H1 (cell line): Measurements from ENCODE around the gene PBX1. TPM values are rescaled to one million over a fixed set of nuclear protein-coding genes. Genes with fewer than 3 reads are reported as not detected.

Experiments
- CTCF ChIA-PET: fragments of 300-600 bp; sonication (Branson Sonifier 250); formaldehyde crosslinking; loops from one replicate; lab custom pipeline; 2021; ENCODE audit not compliant: partially characterized antibody; lab: Charles Lee
- POLR2A ChIA-PET: fragments of 300-600 bp; sonication (Branson Sonifier 250); formaldehyde crosslinking; loops from one replicate; lab custom pipeline; 2021; ENCODE audit warnings: inconsistent platforms; ENCODE audit not compliant: partially characterized antibody; lab: Charles Lee
- DNase-seq, 2 experiments: peaks; one replicate each; pipeline versions ENCODE4 v3.0.0 to v3.0.0-alpha.2; 2010 to 2022; ENCODE audit warnings: low spot score in 2 of 2, low read depth in 1 of 2, mixed read lengths in 1 of 2
- FAIRE-seq: peaks from 2 replicates; lab custom pipeline; 2011; peaks lifted over from hg19 to GRCh38; lab: Jason Lieb, UNC
- H2AFZ ChIP-seq: 2 replicates; pipeline ENCODE4 v1.8.1; 2012; ENCODE audit warnings: low read length, inconsistent platforms
- H2AK5ac ChIP-seq: 2 replicates; pipeline ENCODE4 v1.6.1; 2013; ENCODE audit warnings: low read depth, low read length
- H2BK120ac ChIP-seq: replicated peaks from 2 replicates; pipeline ENCODE3; 2013; ENCODE audit warnings: low read depth, low read length, inconsistent platforms
- H2BK12ac ChIP-seq: 2 replicates; pipeline ENCODE4 v1.6.1; 2013; ENCODE audit warnings: low read depth, low read length
- H2BK15ac ChIP-seq: 2 replicates; pipeline ENCODE4 v1.6.1; 2013; ENCODE audit warnings: low read length
- H2BK20ac ChIP-seq: 2 replicates; pipeline ENCODE4 v1.6.1; 2013; ENCODE audit warnings: low read length
- H2BK5ac ChIP-seq: 2 replicates; pipeline ENCODE4 v1.6.1; 2013; ENCODE audit warnings: low read depth, low read length
- H3K14ac ChIP-seq: 2 replicates; pipeline ENCODE4 v1.6.1; 2013; ENCODE audit warnings: inconsistent platforms; ENCODE audit not compliant: insufficient read length
- H3K18ac ChIP-seq: 2 replicates; pipeline ENCODE4 v1.6.1; 2013; ENCODE audit warnings: low read length; ENCODE audit errors: extremely low read depth
- H3K23ac ChIP-seq: 2 replicates; pipeline ENCODE4 v1.6.1; 2013; ENCODE audit warnings: inconsistent platforms; ENCODE audit not compliant: insufficient read length
- H3K23me2 ChIP-seq: 2 replicates; pipeline ENCODE4 v1.6.1; 2013; ENCODE audit warnings: low read depth, low read length
- H3K27ac ChIP-seq: 2 replicates; pipeline ENCODE4 v1.6.1; 2011; ENCODE audit warnings: low read depth, low read length, inconsistent platforms
- H3K27me3 ChIP-seq, 4 experiments: replicated peaks in 1 of 4; 1 replicate in 1 of 4; 2 replicates in 3 of 4; pipeline versions ENCODE4 v1.6.1 to v1.8.1; 2011 to 2013; ENCODE audit warnings: low read length in 3 of 4, mild to moderate bottlenecking in 3 of 4, inconsistent platforms in 2 of 4, mixed read lengths in 2 of 4, moderate library complexity in 1 of 4; ENCODE audit not compliant: control insufficient read depth in 3 of 4, insufficient read depth in 3 of 4; ENCODE audit errors: extremely low read depth in 1 of 4
- H3K36me3 ChIP-seq, 4 experiments: 2 replicates each; pipeline versions ENCODE4 v1.6.1 to v1.8.1; 2011 to 2013; ENCODE audit warnings: mild to moderate bottlenecking in 4 of 4, low read length in 3 of 4, moderate library complexity in 2 of 4, control low read depth in 1 of 4, inconsistent platforms in 1 of 4; ENCODE audit not compliant: insufficient read depth in 4 of 4, control insufficient read depth in 2 of 4
- H3K4ac ChIP-seq: replicated peaks from 2 replicates; pipeline ENCODE3; 2013; ENCODE audit warnings: low read length, low read depth, mixed read lengths, inconsistent platforms; ENCODE audit not compliant: insufficient read length
- H3K4me1 ChIP-seq, 4 experiments: replicated peaks in 1 of 4; 1 replicate in 1 of 4; 2 replicates in 3 of 4; pipeline versions ENCODE4 v1.6.1 to v1.8.1; 2011 to 2013; ENCODE audit warnings: low read length in 3 of 4, inconsistent platforms in 2 of 4, mixed read lengths in 1 of 4; ENCODE audit not compliant: insufficient read depth in 4 of 4, control insufficient read depth in 3 of 4
- H3K4me2 ChIP-seq, 2 experiments: 2 replicates each; pipeline versions ENCODE4 v1.6.1 to v1.8.1; 2011 to 2013; ENCODE audit warnings: low read depth in 2 of 2, low read length in 2 of 2, control low read depth in 1 of 2, inconsistent platforms in 1 of 2, mild to moderate bottlenecking in 1 of 2; ENCODE audit not compliant: insufficient read depth in 1 of 2
- H3K4me3 ChIP-seq, 4 experiments: fragments of 200-600, 300-600 bp in 1 of 4; sonication (generic), shearing (Covaris generic), sonication (Bioruptor Twin) in 1 of 4; 2 replicates each; pipeline versions ENCODE4 v1.5.1 to v1.8.1; 2011 to 2016; ENCODE audit warnings: low read length in 4 of 4, low read depth in 3 of 4, control low read depth in 2 of 4, inconsistent platforms in 2 of 4, mild to moderate bottlenecking in 2 of 4, mixed read lengths in 1 of 4, moderate library complexity in 1 of 4; ENCODE audit not compliant: insufficient read depth in 2 of 4; ENCODE audit errors: extremely low read depth in 1 of 4
- H3K56ac ChIP-seq: replicated peaks from 2 replicates; pipeline ENCODE3; 2013; ENCODE audit warnings: low read depth, mild to moderate bottlenecking, mixed read lengths, low read length, inconsistent platforms; ENCODE audit not compliant: insufficient read length
- H3K79me1 ChIP-seq: 2 replicates; pipeline ENCODE4 v1.6.1; 2013; ENCODE audit warnings: low read depth, low read length, control low read depth
- H3K79me2 ChIP-seq, 2 experiments: 2 replicates each; pipeline versions ENCODE4 v1.6.1 to v1.8.1; 2012 to 2013; ENCODE audit warnings: low read length in 2 of 2, mild to moderate bottlenecking in 2 of 2, inconsistent platforms in 1 of 2; ENCODE audit not compliant: insufficient read depth in 2 of 2, control insufficient read depth in 1 of 2
- H3K9ac ChIP-seq, 4 experiments: replicated peaks in 1 of 4; 1 replicate in 1 of 4; 2 replicates in 3 of 4; pipeline versions ENCODE4 v1.6.1 to v1.8.1; 2011 to 2013; ENCODE audit warnings: low read depth in 3 of 4, low read length in 3 of 4, control low read depth in 2 of 4, mild to moderate bottlenecking in 2 of 4, moderate library complexity in 2 of 4, inconsistent platforms in 1 of 4; ENCODE audit errors: extremely low read depth in 1 of 4
- H3K9me3 ChIP-seq, 2 experiments: 2 replicates each; pipeline versions ENCODE4 v1.6.1 to v1.8.1; 2012 to 2013; ENCODE audit warnings: mild to moderate bottlenecking in 2 of 2, moderate library complexity in 2 of 2, control low read depth in 1 of 2, inconsistent platforms in 1 of 2, low read depth in 1 of 2, low read length in 1 of 2, mixed read lengths in 1 of 2; ENCODE audit not compliant: insufficient read depth in 2 of 2
- H4K20me1 ChIP-seq, 2 experiments: replicated peaks in 1 of 2; 2 replicates each; pipeline versions ENCODE3 to v1.8.1; 2011 to 2013; ENCODE audit warnings: inconsistent platforms in 2 of 2, low read length in 2 of 2, mild to moderate bottlenecking in 1 of 2; ENCODE audit not compliant: insufficient read depth in 2 of 2, control insufficient read depth in 1 of 2
- H4K5ac ChIP-seq: 2 replicates; pipeline ENCODE4 v1.6.1; 2013; ENCODE audit warnings: low read length, low read depth, mixed read lengths, inconsistent platforms; ENCODE audit not compliant: insufficient read length
- H4K8ac ChIP-seq: 2 replicates; pipeline ENCODE4 v1.8.0; 2013; ENCODE audit warnings: mild to moderate bottlenecking, moderate library complexity, low read length, inconsistent platforms; ENCODE audit not compliant: insufficient read depth; ENCODE audit errors: extremely low read depth
- H4K91ac ChIP-seq: replicated peaks from 2 replicates; pipeline ENCODE3; 2013; ENCODE audit warnings: low read length, mixed read lengths, inconsistent platforms; ENCODE audit not compliant: insufficient read length
- CREB1 ChIP-seq: IDR thresholded peaks from 2 replicates; pipeline ENCODE4 v1.6.1; 2012; ENCODE audit warnings: inconsistent platforms
- FOSL1 ChIP-seq: IDR thresholded peaks from 2 replicates; pipeline ENCODE4 v1.6.1; 2011; ENCODE audit warnings: mild to moderate bottlenecking, low read depth, low read length, moderate library complexity; ENCODE audit not compliant: insufficient read depth
- GABPA ChIP-seq: IDR thresholded peaks from 2 replicates; pipeline ENCODE4 v1.6.1; 2011; ENCODE audit warnings: mild to moderate bottlenecking, low read length, moderate library complexity, borderline replicate concordance; ENCODE audit not compliant: insufficient read depth
- JUND ChIP-seq: IDR thresholded peaks from 2 replicates; pipeline ENCODE4 v1.6.1; 2011; ENCODE audit warnings: mild to moderate bottlenecking, improper control_type of control experiment, low read length
- POLR2AphosphoS5 ChIP-seq: IDR thresholded peaks from 2 replicates; pipeline ENCODE4 v1.6.1; 2011; ENCODE audit warnings: low read depth, low read length
- TCF12 ChIP-seq: IDR thresholded peaks from 2 replicates; pipeline ENCODE4 v1.6.1; 2011; ENCODE audit warnings: low read depth, mild to moderate bottlenecking, low read length
- TEAD4 ChIP-seq: IDR thresholded peaks from 2 replicates; pipeline ENCODE4 v1.6.1; 2012; ENCODE audit warnings: low read depth, low read length, inconsistent platforms, mixed read lengths
- YY1 ChIP-seq: IDR thresholded peaks from 2 replicates; pipeline ENCODE4 v1.6.1; 2011; ENCODE audit warnings: low read depth, mild to moderate bottlenecking, low read length
- WGBS, 2 experiments: shearing (Covaris generic) in 1 of 2; methylation state at CpG; one replicate each; pipeline versions ENCODE4 v1.1.6 to v1.1.7; 2013 to 2015; ENCODE audit warnings: low lambda C conversion rate in 2 of 2, mixed read lengths in 2 of 2, inconsistent platforms in 1 of 2, low coverage in 1 of 2, missing lambda C conversion rate in 1 of 2; ENCODE audit not compliant: insufficient replicate concordance in 2 of 2, insufficient coverage in 1 of 2, insufficient read length in 1 of 2; ENCODE audit errors: extremely low coverage in 1 of 2, missing lambda C conversion rate in 1 of 2; 5-methylcytosine and 5-hydroxymethylcytosine counted together
- polyA plus RNA-seq, 7 experiments: library from polyadenylated mRNA; depleted of rRNA in 3 of 7; stranded (reverse) in 5 of 7; unstranded in 2 of 7; fragments of >200 nt in 5 of 7; fragments of 200-250 nt in 2 of 7; gene quantifications; 1 replicate in 5 of 7; 2 replicates in 1 of 7; 4 replicates in 1 of 7; pipeline versions ENCODE4 v1.2.1 to v1.2.3, GENCODE V29; 2011 to 2013; ENCODE audit warnings: missing spikeins in 2 of 7, mixed read lengths in 2 of 7
- total RNA-seq: library from RNA; stranded (reverse); fragmentation: NEBNext Ultra II Directional; extraction: Animal tissue kit (Norgen Biotek cat#: 25700); gene quantifications from 2 replicates; pipeline ENCODE4 v1.2.1, GENCODE V29; 2021
- TF ChIP-seq, protein P1 (sequence below), 3 experiments: IDR thresholded peaks; 1 replicate in 2 of 3; 2 replicates in 1 of 3; pipeline versions ENCODE4 v1.5.1 to v1.6.1; 2011; ENCODE audit warnings: low read length in 3 of 3, mild to moderate bottlenecking in 3 of 3, inconsistent platforms in 2 of 3, low read depth in 1 of 3, moderate library complexity in 1 of 3; ENCODE audit not compliant: insufficient read depth in 1 of 3; ENCODE audit errors: control extremely low read depth in 1 of 3
- TF ChIP-seq, protein P2 (sequence below): IDR thresholded peaks from 2 replicates; pipeline ENCODE4 v1.6.1; 2011; ENCODE audit warnings: low read depth, mild to moderate bottlenecking, low read length; ENCODE audit not compliant: insufficient read depth

PBX1 gene
- total and polyA plus RNA-seq, 2 of the 8 experiments (the other 6 are each of a cell fraction or from before 2014, with no cell fraction given), result 87.4 to 124 TPM

DNA sequence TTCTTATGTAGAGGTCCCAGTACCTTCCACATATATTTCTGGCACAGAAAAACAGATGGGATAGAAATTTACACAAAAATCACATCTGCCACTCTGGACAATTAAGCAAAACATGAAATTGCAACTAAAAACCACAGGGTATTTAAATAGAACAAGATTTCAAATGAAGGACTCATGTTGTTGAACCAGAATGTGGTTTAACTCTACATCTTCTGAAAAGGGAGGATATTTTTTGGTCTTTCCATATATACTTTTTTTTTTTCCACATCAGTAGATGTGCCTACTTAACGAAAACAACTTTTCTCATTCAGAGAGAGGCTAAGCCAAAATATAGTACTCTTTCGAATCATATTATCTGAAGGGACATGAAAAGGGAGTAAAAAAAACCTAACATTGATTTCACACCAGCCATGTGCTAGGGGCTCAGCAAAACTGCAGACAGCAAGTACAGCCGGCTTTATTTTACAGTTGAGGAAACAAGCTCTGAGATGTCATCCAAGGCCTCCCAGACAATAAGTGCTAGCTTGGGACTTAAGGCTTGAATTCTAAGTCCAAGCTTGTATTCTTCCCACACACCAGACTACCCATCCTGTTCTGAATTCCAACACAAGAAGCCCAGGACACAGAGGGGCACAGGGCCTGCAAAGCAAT is 208.9 kb downstream of the PBX1 start:
- Histone ChIP-seq H3K18ac (no peak overlapping the region), H3K27ac (no peak overlapping the region), H2BK20ac (no peak overlapping the region), H3K36me3 (no peaks in the 10 kb centered on the region; a peak in 1 of 8 replicates), H3K4me3 (no peak overlapping the region), H3K23ac (no peak overlapping the region), H4K5ac (no peak overlapping the region), H3K4me1 (peaks cover 3 to 23% (median 11%) of the 10 kb centered on the region in 4 experiments; a peak in 6 of 7 replicates), H3K4me2 (no peak overlapping the region), H4K8ac (no peak overlapping the region), H3K56ac (no peak overlapping the region), H3K9me3 (no peaks in the 10 kb centered on the region), H3K79me2 (peaks cover 0 to 84% of the 10 kb centered on the region in 2 experiments; a peak in 3 of 4 replicates), H3K79me1 (peaks cover 10% of the 10 kb centered on the region), H2BK5ac (no peak overlapping the region), H4K91ac (no peak overlapping the region), H3K23me2 (no peaks in the 10 kb centered on the region), H4K20me1 (peaks cover 2 to 7% of the 10 kb centered on the region in 2 experiments), H3K4ac (no peak overlapping the region), H2BK15ac (no peak overlapping the region), H2AK5ac (no peak overlapping the region), H3K27me3 (no peaks in the 10 kb centered on the region), H3K9ac (no peak overlapping the region), H2BK120ac (no peak overlapping the region), H2AFZ (no peak overlapping the region), H2BK12ac (no peak overlapping the region), H3K14ac (no peak overlapping the region)
- ChIA-PET POLR2A (no interaction called here), CTCF (interaction anchor here (0.6 kb wide), 1 partner anchor 31 kb away, joined by 3 read pairs; no protein-coding TSS in a partner anchor)
- FAIRE-seq, result no peak
- DNase-seq, result no peak
- 86% methylated on average over 3 of the region's 3 CpGs; no CpG with 5 or more reads in 1 of the 2 experiments for WGBS, 2 experiments
- TF ChIP-seq CREB1, result no peak
- no peak for TF ChIP-seq TCF12
- no peak for TF ChIP-seq TEAD4
- TF ChIP-seq JUND, result no peak
- TF ChIP-seq, protein P1, sequence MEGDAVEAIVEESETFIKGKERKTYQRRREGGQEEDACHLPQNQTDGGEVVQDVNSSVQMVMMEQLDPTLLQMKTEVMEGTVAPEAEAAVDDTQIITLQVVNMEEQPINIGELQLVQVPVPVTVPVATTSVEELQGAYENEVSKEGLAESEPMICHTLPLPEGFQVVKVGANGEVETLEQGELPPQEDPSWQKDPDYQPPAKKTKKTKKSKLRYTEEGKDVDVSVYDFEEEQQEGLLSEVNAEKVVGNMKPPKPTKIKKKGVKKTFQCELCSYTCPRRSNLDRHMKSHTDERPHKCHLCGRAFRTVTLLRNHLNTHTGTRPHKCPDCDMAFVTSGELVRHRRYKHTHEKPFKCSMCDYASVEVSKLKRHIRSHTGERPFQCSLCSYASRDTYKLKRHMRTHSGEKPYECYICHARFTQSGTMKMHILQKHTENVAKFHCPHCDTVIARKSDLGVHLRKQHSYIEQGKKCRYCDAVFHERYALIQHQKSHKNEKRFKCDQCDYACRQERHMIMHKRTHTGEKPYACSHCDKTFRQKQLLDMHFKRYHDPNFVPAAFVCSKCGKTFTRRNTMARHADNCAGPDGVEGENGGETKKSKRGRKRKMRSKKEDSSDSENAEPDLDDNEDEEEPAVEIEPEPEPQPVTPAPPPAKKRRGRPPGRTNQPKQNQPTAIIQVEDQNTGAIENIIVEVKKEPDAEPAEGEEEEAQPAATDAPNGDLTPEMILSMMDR (IDR thresholded peaks at IDR 0.05; ENCODE audit: control extremely low read depth in 1 of 3, insufficient read depth in 1 of 3, low read depth in 1 of 3, low read length in 3 of 3), result no peak
- no peak for TF ChIP-seq FOSL1
- TF ChIP-seq POLR2AphosphoS5, result no peak
- TF ChIP-seq, protein P2, sequence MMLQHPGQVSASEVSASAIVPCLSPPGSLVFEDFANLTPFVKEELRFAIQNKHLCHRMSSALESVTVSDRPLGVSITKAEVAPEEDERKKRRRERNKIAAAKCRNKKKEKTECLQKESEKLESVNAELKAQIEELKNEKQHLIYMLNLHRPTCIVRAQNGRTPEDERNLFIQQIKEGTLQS, result no peak
- TF ChIP-seq YY1, result no peak
- no peak for TF ChIP-seq GABPA
